NCI-H748 (cell line): ENCODE results near the gene CAPN12.

Experiments used
- DNase-seq: peaks from one replicate; lab custom pipeline; 2025; ENCODE audit not compliant: unreplicated experiment; lab: John Stamatoyannopoulos, UW

The CAPN12 gene

GRCh38 chr19:38726284-38726673, 18.0 kb downstream of the CAPN12 start:
- no peak for DNase-seq

DNA sequence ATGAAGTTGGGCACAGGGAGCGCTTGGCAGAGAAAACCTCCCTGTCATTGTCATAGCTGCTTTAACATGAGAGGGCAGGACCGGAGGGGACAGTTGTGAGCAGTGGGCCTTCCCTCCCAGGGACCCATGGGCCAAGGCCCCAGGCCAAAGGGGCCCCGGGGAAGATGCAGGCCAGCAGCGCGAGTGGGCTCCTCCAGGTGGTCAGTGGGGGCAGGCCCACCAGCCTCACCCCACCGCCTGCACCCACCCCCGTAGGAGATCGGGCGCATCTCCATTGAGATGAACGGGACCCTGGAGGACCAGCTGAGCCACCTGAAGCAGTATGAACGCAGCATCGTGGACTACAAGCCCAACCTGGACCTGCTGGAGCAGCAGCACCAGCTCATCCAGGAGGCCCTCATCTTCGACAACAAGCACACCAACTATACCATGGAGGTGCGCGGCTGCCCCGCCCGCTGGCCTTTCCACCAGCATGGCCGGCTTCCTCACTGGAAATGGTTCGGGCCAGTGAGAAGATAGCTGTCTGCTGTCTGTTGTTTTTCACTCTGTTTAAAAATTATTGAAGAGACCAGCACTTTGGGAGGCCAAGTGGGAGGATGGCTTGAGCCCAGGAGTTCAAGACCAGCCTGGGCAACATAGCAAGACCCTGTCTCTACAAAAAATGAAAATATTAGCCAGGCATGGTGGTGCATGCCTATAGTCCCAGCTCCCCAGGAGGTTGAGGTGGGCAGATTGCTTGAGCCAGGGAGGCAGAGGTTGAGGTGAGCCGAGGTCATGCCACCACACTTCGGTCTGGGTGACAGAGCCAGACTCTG, 18.6 kb downstream of the CAPN12 start:
- no peak for DNase-seq

GRCh38 chr19:38723990-38724854, 20.1 kb downstream of the CAPN12 start:
- DNase-seq = no peak

GRCh38 chr19:38723606-38723965, 20.7 kb downstream of the CAPN12 start:
- no peak for DNase-seq

GRCh38 chr19:38722947-38723605, 21.2 kb downstream of the CAPN12 start:
- DNase-seq = no peak

DNA sequence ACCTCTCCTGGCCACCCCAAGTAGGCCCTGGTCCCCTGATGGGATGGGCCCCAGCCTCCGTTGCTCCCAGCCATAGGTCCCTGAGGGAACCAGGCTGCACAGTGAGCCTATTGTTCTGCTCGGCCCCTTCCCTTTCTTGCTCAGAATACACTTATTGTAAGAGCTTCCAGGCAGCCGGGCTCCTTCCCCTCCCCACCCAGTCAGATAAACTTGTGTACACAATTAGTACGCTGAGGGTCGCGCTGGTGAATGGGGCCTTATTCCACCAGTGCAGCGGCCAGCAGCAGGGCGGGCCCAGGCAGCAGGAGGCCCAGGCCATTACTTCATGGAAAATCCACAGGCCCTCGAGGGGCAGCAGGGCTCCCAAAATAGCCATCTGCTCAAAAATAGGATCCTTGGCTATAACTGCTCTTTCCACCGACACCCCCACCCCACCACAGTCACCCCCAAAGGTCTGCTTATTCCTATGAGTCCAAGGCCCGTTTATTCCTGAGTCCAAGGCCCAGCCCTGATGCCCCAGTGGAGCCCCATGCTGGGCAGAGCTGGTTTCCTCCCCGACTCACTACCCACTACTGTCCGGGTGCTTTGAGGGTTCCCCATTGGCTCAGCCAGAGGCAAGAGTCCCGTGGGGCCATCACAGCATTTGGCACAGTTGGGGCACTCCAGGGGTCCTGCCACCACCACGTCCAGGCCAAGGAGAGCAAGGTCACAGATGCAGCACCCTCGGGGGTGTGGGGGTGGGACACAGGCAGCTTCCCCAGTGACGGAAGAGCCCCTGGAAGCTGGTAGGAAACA, 22.1 kb downstream of the CAPN12 start:
- DNase-seq = no peak

- DNase-seq = no peak
Observed at GRCh38 chr19:38721496-38721895, 22.8 kb downstream of the CAPN12 start.

DNA sequence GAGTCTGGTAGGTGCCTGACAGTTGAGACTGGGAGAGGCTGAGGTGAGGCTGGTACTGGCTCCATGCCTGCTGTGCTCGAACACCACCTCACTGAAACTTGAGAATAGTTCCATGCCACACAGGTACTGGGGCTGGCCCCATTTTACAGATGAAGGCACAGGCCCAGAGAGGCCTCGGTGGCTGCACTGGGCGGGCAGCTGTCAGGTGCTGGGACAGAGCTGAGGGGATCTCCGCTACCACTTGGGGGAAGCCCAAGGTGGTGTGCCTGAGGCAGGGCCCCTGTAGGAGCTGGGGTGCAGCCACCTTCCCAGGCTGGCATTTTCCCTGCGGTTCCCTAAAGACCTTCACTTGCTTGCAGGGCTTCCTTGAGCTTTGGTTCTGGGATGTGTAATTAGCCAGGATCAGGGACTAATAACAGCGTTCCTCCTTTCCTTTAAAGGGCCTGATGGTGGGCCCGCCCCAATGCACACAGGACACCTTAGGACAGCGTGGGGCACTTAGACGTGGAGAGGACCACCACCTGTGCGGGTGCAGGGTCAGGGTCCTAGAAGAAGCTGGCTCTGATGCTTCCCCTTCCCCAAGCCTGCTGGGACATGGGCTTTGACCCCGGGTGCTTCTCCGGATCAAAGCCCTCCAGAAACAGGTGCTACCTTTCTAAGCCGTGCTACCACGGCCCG, 23.6 kb downstream of the CAPN12 start:
- no peak for DNase-seq

GRCh38 chr19:38719761-38720558, 24.3 kb downstream of the CAPN12 start:
- no peak for DNase-seq

- no peak for DNase-seq
Observed at GRCh38 chr19:38718747-38719543, 25.3 kb downstream of the CAPN12 start.

DNA sequence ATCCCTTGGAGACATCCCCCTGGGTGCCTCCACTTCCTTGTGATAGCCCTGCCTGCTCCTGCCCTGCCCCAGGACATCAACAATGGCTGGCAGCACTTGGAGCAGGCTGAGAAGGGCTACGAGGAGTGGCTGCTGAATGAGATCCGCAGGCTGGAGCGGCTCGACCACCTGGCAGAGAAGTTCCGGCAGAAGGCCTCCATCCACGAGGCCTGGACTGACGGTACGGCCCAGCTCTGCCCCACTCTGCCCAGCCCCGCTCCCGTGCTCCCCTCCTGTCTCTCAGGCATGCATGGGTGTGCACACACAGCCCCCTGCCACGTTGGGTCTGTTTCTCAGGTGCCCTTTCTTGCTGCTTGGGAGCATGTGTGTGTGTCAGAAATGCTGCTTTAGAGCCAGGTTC, 26.4 kb downstream of the CAPN12 start:
- DNase-seq = no peak

GRCh38 chr19:38717051-38717450, 27.2 kb downstream of the CAPN12 start:
- DNase-seq = no peak

GRCh38 chr19:38715555-38715954, 28.7 kb downstream of the CAPN12 start:
- no peak for DNase-seq

DNA sequence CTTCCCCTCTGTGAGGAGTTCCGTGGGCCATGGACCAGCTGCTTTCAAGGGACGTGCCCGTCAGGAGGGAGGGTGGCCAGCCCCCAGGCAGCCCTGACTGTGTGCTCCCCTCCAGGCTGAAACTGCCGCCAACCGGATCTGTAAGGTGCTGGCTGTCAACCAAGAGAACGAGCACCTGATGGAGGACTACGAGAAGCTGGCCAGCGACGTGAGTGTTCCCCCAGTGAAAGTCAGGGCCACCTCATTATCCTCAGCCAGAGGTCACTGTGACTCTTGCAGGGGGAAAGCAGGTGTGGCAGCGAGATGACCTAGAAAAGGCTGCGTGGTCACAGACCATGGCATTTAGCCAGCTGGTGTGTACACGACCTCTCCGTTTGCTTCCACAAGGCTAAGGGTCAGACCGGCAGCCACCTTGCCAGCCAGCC, 29.9 kb downstream of the CAPN12 start:
- DNase-seq = no peak

GRCh38 chr19:38713865-38714264, 30.4 kb downstream of the CAPN12 start:
- DNase-seq = no peak

- DNase-seq = no peak
Observed at GRCh38 chr19:38713227-38713649, 31.0 kb downstream of the CAPN12 start.

DNA sequence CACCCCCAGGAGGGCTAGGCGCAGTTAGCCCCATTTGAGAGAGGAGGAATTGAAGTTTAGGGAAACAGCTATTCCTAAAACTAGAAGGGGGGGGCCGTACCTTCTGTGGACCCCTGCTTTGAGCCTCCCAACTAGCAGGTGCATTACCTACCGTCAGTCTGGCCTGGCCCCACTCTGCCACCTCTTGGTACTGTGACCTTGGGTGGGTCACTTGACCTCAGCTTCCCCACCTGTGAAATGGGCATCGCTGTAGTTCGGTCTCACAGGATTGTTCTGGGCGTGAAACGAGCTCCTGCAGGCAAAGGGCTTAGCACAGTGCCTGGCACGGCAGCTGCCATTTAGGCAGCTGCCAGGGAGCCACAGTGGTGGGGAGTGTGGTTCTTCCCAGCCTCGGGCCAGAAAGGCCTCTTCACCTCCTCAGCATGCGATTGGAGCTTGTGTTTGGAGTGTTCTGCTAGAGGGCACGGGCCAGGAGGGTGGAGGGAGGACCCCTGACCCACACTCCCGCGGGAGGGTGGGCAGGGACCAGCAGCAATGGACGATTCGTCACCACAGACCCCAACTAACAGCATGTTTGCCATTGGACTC, 32.0 kb downstream of the CAPN12 start:
- DNase-seq = no peak

DNA sequence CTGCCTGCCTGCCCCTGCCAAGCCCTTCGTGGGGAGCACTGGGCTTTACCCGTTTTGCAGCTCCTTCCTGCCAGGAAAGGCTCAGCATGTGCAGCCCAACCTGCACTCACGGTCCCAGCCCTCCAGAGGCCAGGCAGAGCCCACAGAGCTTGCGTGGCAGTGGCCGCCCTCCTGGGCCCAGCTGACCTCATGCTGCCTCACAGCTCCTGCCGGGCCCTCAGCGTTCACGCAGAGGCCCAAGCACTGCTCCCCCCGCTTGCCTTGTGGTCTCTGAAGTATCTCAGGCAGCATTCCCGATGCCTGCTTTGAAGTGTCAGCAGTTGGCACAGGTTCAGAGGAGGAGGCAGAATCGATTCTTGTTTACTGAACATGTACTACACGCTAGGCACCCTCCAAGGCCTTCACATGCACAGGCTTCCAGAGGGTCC, 32.5 kb downstream of the CAPN12 start:
- no peak for DNase-seq
